ENCODE results near the gene KCNMA1. TPM values are rescaled to one million over a fixed set of nuclear protein-coding genes. Genes with fewer than 3 reads are reported as not detected.

The KCNMA1 gene
- polyA plus RNA-seq, 4 donors = 2.7 to 8.6 (median 7.7) TPM

DNA sequence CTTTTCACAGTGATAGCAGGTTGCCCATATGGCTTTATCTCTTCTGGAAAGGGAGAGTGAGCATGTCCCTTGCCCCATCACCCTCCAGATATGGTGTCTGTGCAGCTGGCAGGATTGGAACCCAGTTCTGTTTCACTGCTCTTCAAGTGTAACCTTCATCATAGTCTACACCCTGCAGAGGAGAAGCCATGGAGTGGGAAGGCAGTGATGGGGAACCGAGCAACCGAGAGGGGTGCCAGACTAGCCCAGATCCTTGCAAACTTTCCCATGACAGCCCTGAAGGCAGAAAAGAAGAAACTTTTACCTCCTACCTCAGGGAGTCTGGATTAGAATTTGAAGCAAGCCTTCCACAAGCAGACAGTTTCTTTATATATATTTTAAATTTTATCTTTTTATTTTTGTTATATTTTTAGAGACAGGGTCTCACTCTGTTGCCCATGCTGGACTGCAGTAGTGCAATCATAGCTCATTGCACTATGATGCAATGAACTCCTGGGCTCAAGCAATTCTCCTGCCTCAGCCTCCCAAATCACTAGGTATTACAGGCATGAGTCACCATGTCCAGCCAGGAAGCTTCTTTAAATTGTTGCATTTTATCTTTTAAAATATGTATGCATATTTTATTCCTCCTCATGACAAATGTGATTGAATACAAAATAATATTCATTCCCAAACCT is 133.3 kb downstream of the KCNMA1 start:
- FAIRE-seq (no peak), DNase-seq (no peak)
- H3K36me3 ChIP-seq (ENCODE audit: control insufficient read depth in 3 of 3, insufficient read depth in 2 of 3, low read depth in 1 of 3, low read length in 3 of 3) = no peaks in the 10 kb centered on the region
- peaks cover 0 to 2% (median 0%) of the 10 kb centered on the region in 3 donors for H3K4me1 ChIP-seq (ENCODE audit: control insufficient read depth in 3 of 3, insufficient read depth in 2 of 3, low read depth in 1 of 3, low read length in 2 of 3)
- no peak overlapping the region for H3K27ac ChIP-seq (ENCODE audit: low read depth in 1 of 3, low read length in 2 of 3)
- H3K27me3 ChIP-seq (ENCODE audit: control insufficient read depth in 3 of 3, insufficient read depth in 3 of 3, low read length in 3 of 3) = no peaks in the 10 kb centered on the region
- H3K4me3 ChIP-seq (ENCODE audit: low read depth in 1 of 3, low read length in 3 of 3) = no peak overlapping the region
- WGBS, 3 donors = 86 to 97% (median 91%) methylated on average over 2 of the region's 2 CpGs
- no peaks in the 10 kb centered on the region for H3K9me3 ChIP-seq (ENCODE audit: control insufficient read depth in 2 of 2, insufficient read depth in 1 of 2, low read depth in 1 of 2, low read length in 1 of 2)

DNA sequence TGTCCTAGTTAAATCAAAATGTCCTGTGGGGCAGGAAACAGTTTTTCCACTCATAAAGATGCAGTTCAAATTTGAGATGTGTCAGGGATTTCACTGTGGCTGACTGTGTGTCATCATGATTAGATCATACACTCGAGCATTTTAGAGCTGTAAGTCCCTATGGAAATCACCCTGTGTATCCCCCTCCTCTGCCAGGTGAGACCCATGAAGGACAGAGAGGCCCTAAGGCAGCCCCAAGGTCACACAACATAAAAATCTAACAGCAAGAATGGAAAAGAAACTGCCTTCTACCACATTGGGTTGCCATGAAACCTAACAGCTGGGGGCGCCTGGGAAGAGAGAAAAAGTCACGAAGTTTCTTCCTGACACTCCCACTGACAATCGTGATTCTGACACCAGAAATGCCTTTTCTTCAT is 135.8 kb downstream of the KCNMA1 start:
- H3K9me3 ChIP-seq (ENCODE audit: control insufficient read depth in 2 of 2, insufficient read depth in 1 of 2, low read depth in 1 of 2, low read length in 1 of 2) = no peaks in the 10 kb centered on the region
- no peaks in the 10 kb centered on the region for H3K36me3 ChIP-seq (ENCODE audit: control insufficient read depth in 3 of 3, insufficient read depth in 2 of 3, low read depth in 1 of 3, low read length in 3 of 3)
- peaks cover 0 to 2% (median 2%) of the 10 kb centered on the region in 3 donors for H3K4me1 ChIP-seq (ENCODE audit: control insufficient read depth in 3 of 3, insufficient read depth in 2 of 3, low read depth in 1 of 3, low read length in 2 of 3)
- no peak overlapping the region for H3K4me3 ChIP-seq (ENCODE audit: low read depth in 1 of 3, low read length in 3 of 3)
- 46 to 48% (median 48%) methylated on average over 4 of the region's 4 CpGs for WGBS, 3 donors
- DNase-seq = no peak
- no peak for FAIRE-seq
- no peak overlapping the region for H3K27ac ChIP-seq (ENCODE audit: low read depth in 1 of 3, low read length in 2 of 3)
- no peaks in the 10 kb centered on the region for H3K27me3 ChIP-seq (ENCODE audit: control insufficient read depth in 3 of 3, insufficient read depth in 3 of 3, low read length in 3 of 3)

DNA sequence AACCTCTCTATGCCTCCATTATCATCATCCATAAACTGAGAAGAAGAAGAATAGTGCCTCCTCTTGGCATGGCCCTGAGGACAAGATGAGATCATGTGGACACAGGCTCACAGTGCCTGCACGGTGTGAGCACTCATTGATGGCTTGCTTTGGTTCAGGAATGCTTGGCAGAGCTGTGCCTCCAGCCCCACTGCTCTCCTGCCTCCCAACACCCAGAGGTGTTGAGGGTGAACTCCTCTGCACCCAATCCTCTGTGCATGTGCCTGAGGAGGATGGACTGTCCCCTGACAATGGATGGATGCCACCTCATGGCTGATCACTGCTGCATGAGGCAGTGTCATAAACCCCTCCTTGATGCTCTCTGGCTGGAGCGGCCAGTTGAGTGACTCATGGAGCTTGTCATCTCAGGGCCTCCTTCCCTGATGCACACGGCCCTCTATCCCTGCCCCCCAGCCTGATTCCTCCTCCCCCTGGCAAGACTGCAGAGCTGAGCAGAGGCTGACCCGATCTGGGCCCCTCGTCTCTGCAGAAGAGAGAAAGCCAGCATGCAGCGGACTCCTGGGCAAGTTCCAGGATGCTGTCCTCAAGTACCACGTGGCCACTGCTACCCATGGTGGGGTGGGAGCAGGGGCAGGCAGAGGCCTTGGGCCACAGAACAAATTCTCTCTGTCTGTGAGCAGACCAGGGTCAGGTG is 136.3 kb downstream of the KCNMA1 start:
- H3K9me3 ChIP-seq (ENCODE audit: control insufficient read depth in 2 of 2, insufficient read depth in 1 of 2, low read depth in 1 of 2, low read length in 1 of 2) = no peaks in the 10 kb centered on the region
- no peaks in the 10 kb centered on the region for H3K27me3 ChIP-seq (ENCODE audit: control insufficient read depth in 3 of 3, insufficient read depth in 3 of 3, low read length in 3 of 3)
- FAIRE-seq (no peak), DNase-seq (no peak)
- WGBS, 3 donors = 57 to 69% (median 61%) methylated on average over 7 of the region's 7 CpGs
- H3K4me3 ChIP-seq (ENCODE audit: low read depth in 1 of 3, low read length in 3 of 3) = no peak overlapping the region
- no peaks in the 10 kb centered on the region for H3K36me3 ChIP-seq (ENCODE audit: control insufficient read depth in 3 of 3, insufficient read depth in 2 of 3, low read depth in 1 of 3, low read length in 3 of 3)
- no peak overlapping the region for H3K27ac ChIP-seq (ENCODE audit: low read depth in 1 of 3, low read length in 2 of 3)
- peaks cover 0 to 4% (median 2%) of the 10 kb centered on the region in 3 donors for H3K4me1 ChIP-seq (ENCODE audit: control insufficient read depth in 3 of 3, insufficient read depth in 2 of 3, low read depth in 1 of 3, low read length in 2 of 3)

DNA sequence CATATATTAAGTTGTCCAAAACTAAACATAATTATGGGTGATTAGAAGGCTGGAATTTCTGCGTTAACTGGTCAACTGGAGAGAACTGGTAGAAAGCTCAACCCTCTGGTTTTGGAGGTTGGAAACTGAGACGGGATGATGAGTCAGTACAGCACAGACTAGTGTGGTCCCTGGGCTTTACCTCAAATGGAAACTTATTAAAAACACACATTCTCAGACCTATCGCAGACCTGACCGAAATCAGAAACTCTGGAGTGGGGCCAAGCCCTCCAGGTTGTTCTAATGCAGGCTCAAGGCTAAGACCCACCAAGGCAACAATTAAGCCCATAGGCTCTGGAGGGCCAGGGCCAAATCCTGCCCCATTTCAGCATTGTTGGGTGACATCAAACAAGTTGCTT is 136.9 kb downstream of the KCNMA1 start:
- no peaks in the 10 kb centered on the region for H3K9me3 ChIP-seq (ENCODE audit: control insufficient read depth in 2 of 2, insufficient read depth in 1 of 2, low read depth in 1 of 2, low read length in 1 of 2)
- no peak overlapping the region for H3K27ac ChIP-seq (ENCODE audit: low read depth in 1 of 3, low read length in 2 of 3)
- H3K27me3 ChIP-seq (ENCODE audit: control insufficient read depth in 3 of 3, insufficient read depth in 3 of 3, low read length in 3 of 3) = no peaks in the 10 kb centered on the region
- FAIRE-seq (no peak), DNase-seq (no peak)
- H3K4me3 ChIP-seq (ENCODE audit: low read depth in 1 of 3, low read length in 3 of 3) = no peak overlapping the region
- 74 to 92% (median 85%) methylated on average over 4 of the region's 4 CpGs for WGBS, 3 donors
- H3K36me3 ChIP-seq (ENCODE audit: control insufficient read depth in 3 of 3, insufficient read depth in 2 of 3, low read depth in 1 of 3, low read length in 3 of 3) = no peaks in the 10 kb centered on the region
- peaks cover 0 to 4% (median 0%) of the 10 kb centered on the region in 3 donors for H3K4me1 ChIP-seq (ENCODE audit: control insufficient read depth in 3 of 3, insufficient read depth in 2 of 3, low read depth in 1 of 3, low read length in 2 of 3)

DNA sequence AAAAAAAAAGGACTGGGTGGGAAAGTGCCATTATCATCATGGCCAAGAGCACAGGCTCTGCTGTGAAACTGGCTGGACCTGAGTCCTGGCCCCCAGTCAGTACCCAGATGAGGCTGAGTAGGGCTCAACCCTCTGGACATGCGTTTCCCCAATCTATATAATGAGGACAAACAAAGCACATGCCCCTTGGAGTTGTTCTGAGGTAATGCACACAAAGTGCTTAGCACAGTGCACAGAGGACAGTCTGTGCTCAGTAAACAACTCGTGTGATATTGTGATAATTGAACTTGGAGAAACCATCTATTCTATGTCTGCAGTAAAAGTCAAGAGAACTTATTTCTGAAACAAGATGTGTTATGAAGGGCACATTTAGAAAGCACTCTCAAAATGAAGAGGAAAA is 138.8 kb downstream of the KCNMA1 start:
- 46 to 59% (median 47%) methylated on average over 2 of the region's 2 CpGs for WGBS, 3 donors
- no peaks in the 10 kb centered on the region for H3K36me3 ChIP-seq (ENCODE audit: control insufficient read depth in 3 of 3, insufficient read depth in 2 of 3, low read depth in 1 of 3, low read length in 3 of 3)
- H3K27me3 ChIP-seq (ENCODE audit: control insufficient read depth in 3 of 3, insufficient read depth in 3 of 3, low read length in 3 of 3) = no peaks in the 10 kb centered on the region
- H3K27ac ChIP-seq (ENCODE audit: low read depth in 1 of 3, low read length in 2 of 3) = no peak overlapping the region
- H3K4me1 ChIP-seq (ENCODE audit: control insufficient read depth in 3 of 3, insufficient read depth in 2 of 3, low read depth in 1 of 3, low read length in 2 of 3) = peaks cover 0 to 4% (median 0%) of the 10 kb centered on the region in 3 donors
- FAIRE-seq = no peak
- H3K9me3 ChIP-seq (ENCODE audit: control insufficient read depth in 2 of 2, insufficient read depth in 1 of 2, low read depth in 1 of 2, low read length in 1 of 2) = no peaks in the 10 kb centered on the region
- H3K4me3 ChIP-seq (ENCODE audit: low read depth in 1 of 3, low read length in 3 of 3) = no peak overlapping the region
- no peak for DNase-seq

DNA sequence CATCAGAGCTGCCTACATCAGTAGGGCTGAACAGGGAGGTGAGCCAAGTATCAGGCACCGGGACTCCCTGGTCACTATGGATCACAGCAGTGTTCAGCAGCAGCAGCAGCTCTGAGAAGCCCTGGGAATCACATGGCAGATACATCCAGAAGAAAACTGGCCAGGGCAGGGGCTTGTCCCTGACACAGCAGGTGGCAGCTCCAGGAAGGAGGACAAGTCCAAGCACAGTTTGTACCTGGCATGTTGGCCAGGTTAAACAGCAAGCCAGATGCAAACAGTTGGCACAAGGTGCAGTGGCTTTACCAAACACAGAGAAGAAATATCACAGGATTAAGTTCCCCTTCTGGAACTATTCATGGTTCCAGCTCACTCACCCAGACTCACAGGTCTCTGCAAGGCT is 139.4 kb downstream of the KCNMA1 start:
- peaks cover 0 to 4% (median 0%) of the 10 kb centered on the region in 3 donors for H3K4me1 ChIP-seq (ENCODE audit: control insufficient read depth in 3 of 3, insufficient read depth in 2 of 3, low read depth in 1 of 3, low read length in 2 of 3)
- DNase-seq = no peak
- H3K27ac ChIP-seq (ENCODE audit: low read depth in 1 of 3, low read length in 2 of 3) = no peak overlapping the region

DNA sequence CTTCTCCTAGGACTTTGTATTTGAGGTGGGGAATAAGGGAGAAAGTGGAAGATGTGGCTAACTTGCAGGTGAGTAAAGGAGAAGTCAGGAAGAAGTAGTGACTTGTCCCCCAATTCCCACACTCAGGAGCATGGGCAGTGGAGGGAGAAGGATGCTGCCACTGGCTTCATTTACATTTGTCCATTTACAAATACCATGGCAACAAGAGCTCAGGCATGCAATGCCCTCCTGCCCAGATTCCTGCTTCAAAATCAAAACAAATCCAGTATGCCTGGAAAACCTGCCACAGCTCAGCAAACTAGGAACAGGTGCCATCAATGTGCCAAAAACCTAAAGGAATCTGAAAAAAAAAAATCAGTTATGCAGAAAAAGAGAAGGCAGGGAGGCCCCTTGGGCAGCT is 139.9 kb downstream of the KCNMA1 start:
- H3K4me3 ChIP-seq (ENCODE audit: low read depth in 1 of 3, low read length in 3 of 3) = no peak overlapping the region
- no peaks in the 10 kb centered on the region for H3K9me3 ChIP-seq (ENCODE audit: control insufficient read depth in 2 of 2, insufficient read depth in 1 of 2, low read depth in 1 of 2, low read length in 1 of 2)
- H3K4me1 ChIP-seq (ENCODE audit: control insufficient read depth in 3 of 3, insufficient read depth in 2 of 3, low read depth in 1 of 3, low read length in 2 of 3) = peaks cover 0 to 4% (median 0%) of the 10 kb centered on the region in 3 donors
- H3K36me3 ChIP-seq (ENCODE audit: control insufficient read depth in 3 of 3, insufficient read depth in 2 of 3, low read depth in 1 of 3, low read length in 3 of 3) = no peaks in the 10 kb centered on the region
- no peaks in the 10 kb centered on the region for H3K27me3 ChIP-seq (ENCODE audit: control insufficient read depth in 3 of 3, insufficient read depth in 3 of 3, low read length in 3 of 3)
- FAIRE-seq (no peak), DNase-seq (no peak)
- H3K27ac ChIP-seq (ENCODE audit: low read depth in 1 of 3, low read length in 2 of 3) = no peak overlapping the region

More for the DNA sequence above, 139.4 kb downstream of the KCNMA1 start:
- no peaks in the 10 kb centered on the region for H3K36me3 ChIP-seq (ENCODE audit: control insufficient read depth in 3 of 3, insufficient read depth in 2 of 3, low read depth in 1 of 3, low read length in 3 of 3)
- H3K4me3 ChIP-seq (ENCODE audit: low read depth in 1 of 3, low read length in 3 of 3) = no peak overlapping the region
- no peaks in the 10 kb centered on the region for H3K9me3 ChIP-seq (ENCODE audit: control insufficient read depth in 2 of 2, insufficient read depth in 1 of 2, low read depth in 1 of 2, low read length in 1 of 2)
- no peaks in the 10 kb centered on the region for H3K27me3 ChIP-seq (ENCODE audit: control insufficient read depth in 3 of 3, insufficient read depth in 3 of 3, low read length in 3 of 3)
- WGBS, 3 donors = 72 to 94% (median 81%) methylated on average over 1 of the region's 1 CpG
- no peak for FAIRE-seq

DNA sequence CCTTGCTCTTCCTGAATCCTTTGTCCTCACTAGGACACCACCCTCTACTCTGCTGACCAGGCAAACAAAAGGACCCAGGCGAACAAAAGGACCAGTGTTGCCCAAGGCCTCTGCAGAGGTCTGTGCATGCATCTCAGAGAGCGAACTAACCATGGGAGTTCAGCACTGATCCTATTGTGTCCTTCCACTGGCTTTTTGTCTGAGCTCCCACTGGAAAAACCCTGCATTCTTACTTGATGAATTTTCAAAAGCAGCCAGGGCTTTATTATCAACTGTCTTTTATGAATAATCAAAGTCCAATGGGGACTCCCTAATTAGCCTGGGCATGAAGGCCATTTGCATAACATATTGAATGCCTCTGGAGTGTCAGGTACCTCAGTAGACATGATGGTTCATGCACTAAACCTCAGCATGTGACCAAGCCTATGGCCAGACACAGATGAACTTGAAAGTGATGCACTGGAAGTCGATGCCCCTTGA is 140.6 kb downstream of the KCNMA1 start:
- no peak for FAIRE-seq
- 78 to 84% (median 80%) methylated on average over 3 of the region's 3 CpGs for WGBS, 3 donors
- Histone ChIP-seq H3K27ac (ENCODE audit: low read depth in 1 of 3, low read length in 2 of 3) (no peak overlapping the region), H3K4me3 (ENCODE audit: low read depth in 1 of 3, low read length in 3 of 3) (no peak overlapping the region), H3K9me3 (ENCODE audit: control insufficient read depth in 2 of 2, insufficient read depth in 1 of 2, low read depth in 1 of 2, low read length in 1 of 2) (no peaks in the 10 kb centered on the region), H3K27me3 (ENCODE audit: control insufficient read depth in 3 of 3, insufficient read depth in 3 of 3, low read length in 3 of 3) (no peaks in the 10 kb centered on the region), H3K36me3 (ENCODE audit: control insufficient read depth in 3 of 3, insufficient read depth in 2 of 3, low read depth in 1 of 3, low read length in 3 of 3) (no peaks in the 10 kb centered on the region), H3K4me1 (ENCODE audit: control insufficient read depth in 3 of 3, insufficient read depth in 2 of 3, low read depth in 1 of 3, low read length in 2 of 3) (peaks cover 0 to 4% (median 0%) of the 10 kb centered on the region in 3 donors)
- peak in 1 of 2 donors; percentile 37 for DNase-seq

Data from small intestine (tissue), 7 donors.